Left kidney (tissue), 2 donors: ENCODE measurements around the gene FAM53B. TPM values are rescaled to one million over a fixed set of nuclear protein-coding genes. Genes with fewer than 3 reads are reported as not detected.

Experiments used
- DNase-seq: peaks from one replicate; pipeline ENCODE4 v3.0.0-alpha.2; 2013
- polyA plus RNA-seq: library from polyadenylated mRNA; unstranded; fragments of 120-200 nt; gene quantifications from one replicate; pipeline ENCODE4 v1.2.1, GENCODE V29; 2013; ENCODE audit not compliant: insufficient read length

The FAM53B gene
- polyA plus RNA-seq, 1 donor, result 23.4 TPM

GRCh38 chr10:124663766-124664360, 80.3 kb downstream of the FAM53B start:
- no peak for DNase-seq

GRCh38 chr10:124663228-124663627, 81.0 kb downstream of the FAM53B start:
- no peak for DNase-seq

DNA sequence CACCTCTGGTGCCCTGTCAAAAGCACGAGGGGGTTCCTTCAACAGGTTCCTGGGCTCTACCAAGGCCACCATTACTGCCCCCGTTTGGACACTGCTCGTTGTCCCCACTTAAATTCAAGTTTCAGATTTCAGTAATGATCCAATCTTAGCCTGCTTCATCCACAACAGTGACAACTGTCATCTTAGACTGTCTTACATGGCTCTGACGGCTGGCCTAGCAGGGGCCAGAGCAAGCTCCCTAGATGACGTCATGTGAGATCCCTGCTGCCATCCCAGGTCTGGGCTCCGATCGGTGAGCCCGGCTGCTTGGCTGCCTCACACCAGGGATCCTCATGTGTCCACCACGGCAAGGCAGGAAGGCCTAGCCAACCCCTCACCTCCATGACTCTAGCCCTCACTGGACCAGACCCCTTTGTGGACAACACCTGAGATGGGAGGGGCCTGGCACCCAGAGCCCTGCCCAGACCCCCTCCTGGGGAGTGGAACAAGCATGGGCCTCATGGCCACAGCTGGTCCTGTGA, 82.5 kb downstream of the FAM53B start:
- DNase-seq, result no peak

DNA sequence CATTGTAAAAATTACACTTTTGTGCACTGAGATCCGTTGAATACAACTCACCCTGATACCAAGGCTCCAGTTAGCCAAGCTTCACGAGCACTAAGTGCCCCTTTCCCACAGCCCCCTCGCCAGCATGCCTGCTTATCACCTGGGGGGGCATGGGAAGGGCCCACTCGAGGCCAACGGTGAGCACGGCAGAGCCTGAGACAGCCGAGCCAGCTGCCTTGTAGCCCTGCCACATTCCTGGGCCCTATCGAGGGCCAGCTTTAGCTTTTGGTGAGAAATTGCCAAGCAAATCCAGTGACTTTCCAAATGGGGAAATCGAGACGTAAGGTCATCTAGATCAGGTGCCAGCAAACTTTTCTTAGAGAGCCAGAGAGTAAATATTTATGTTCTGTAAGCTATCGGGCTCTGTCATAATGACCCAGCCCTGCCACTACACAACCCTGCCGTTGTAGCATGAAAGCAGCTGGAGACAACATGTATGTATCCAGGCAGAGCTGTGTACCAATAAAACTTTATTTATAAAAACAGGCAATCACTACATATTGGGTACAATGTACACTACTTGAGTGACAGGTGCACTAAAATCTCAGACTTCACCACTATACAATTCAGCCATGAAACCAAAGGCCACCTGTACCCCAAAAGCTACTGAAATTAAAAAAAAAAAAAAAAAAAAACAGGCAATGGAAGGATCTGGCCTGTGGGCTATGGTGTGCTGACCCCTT, 83.6 kb downstream of the FAM53B start:
- no peak for DNase-seq

- no peak for DNase-seq
These were observed 84.8 kb downstream of the FAM53B start for GRCh38 chr10:124659380-124659779.

DNA sequence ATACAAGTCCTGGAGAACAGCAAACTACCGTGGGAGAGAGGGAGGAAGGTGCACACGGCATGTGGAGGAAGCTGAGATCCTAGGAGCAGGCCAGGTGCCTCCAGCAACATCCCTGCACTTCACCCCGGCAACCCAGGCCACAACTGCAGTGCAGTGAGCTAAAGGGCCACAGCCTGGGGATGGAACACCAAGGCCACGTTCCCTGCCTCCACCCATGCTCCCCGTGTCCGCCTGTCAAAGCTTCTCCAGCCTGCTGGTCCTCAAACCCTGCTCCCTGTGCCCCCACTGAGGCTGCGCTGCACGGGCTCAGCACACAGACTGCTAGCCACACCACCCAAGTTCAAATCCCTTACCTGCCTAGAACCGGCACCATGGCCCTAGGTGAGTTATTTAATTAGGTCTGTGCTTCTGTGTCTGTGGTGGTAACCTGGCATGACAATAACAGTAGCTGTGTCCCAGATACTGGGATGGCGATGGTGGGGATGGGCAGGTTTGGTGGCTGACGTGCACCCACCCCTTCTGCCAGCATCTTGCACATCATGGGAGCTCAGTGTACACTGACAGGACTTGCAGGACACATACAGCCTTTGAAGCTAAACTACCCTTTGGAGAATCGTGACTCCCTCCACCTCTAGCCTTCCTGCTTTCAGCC, 85.5 kb downstream of the FAM53B start:
- no peak for DNase-seq

DNA sequence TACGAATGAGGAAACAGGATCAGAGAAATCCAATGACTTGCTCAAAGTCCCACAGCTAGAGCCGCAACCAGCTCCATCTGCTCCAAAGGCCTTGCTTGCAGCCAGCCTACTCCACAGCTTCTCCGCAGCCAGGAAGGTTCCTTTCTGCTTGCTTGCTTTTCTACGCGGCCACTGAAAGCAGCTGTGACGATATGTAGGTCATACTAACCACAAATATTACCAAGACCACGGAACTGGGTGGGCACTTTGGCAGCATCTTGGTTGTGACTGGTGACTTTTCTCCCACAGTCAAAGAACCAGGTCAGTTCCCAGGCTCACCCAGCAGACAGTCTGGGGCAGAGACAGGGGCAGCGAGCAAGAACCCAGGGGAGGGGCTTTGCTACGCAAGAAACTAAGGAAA, 86.4 kb downstream of the FAM53B start:
- no peak for DNase-seq

DNA sequence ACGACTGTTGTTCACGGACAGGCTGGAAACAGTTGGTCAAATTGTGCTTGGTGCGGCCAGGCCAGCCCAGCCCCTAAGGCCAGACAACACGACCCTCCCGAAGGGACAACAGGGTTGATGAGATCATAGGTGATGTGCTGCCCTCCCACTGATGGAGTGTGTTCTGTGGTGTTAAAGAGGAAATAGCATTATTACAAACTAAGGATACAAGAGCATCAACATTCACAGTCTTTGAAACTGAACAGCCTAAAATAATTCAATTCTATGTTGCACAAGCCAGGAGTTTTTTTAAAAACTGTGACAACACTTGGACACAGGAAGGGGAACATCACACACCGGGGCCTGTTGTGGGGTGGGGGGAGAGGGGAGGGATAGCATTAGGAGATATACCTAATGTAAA, 87.6 kb downstream of the FAM53B start:
- no peak for DNase-seq

- DNase-seq, result no peak
These were observed 88.1 kb downstream of the FAM53B start for GRCh38 chr10:124656113-124656490.

DNA sequence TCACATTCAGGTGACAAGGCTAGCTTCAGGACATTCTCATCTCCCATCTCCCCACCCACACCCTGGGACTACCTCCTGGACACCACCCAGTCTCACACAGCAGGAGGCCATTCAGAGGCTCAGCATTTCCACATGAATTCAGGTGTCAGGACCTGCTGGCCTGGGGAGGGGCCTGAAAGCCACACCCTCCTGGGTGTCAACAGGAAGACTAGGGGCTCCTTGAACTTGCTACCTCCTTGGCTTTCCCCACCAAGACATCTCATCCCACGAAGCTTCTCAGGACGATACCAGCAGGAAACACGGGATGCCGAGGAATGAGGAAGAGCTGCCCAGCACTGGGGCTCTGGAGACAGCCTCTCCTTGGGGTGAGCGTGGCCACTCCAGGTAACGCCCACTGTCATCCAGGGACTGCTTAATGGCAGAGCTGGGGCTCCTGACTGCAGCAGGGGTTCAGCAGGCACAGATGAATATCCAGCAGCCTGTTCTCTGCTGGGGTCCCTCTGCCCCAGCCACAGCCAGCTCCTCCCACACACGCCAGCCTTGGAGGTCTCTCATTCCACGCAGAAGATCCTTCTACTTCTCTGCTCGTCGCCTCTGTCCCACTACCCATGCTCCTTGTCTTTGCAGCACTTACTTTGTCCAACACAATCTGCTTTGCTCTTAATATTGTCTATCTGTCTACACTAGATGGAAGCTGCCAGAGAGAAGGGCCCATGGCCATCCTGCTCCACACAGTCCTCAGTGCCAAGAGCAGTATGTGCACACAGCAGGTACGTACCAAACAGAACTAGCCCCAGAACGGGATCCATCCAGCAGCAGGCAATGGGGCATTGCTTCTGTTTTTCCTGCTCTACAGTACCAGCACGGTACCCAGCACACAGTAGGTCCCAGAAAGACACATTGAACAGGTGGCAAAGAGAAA, 88.7 kb downstream of the FAM53B start:
- no peak for DNase-seq

- no peak for DNase-seq
These were observed 89.5 kb downstream of the FAM53B start for GRCh38 chr10:124654686-124655085.

DNA sequence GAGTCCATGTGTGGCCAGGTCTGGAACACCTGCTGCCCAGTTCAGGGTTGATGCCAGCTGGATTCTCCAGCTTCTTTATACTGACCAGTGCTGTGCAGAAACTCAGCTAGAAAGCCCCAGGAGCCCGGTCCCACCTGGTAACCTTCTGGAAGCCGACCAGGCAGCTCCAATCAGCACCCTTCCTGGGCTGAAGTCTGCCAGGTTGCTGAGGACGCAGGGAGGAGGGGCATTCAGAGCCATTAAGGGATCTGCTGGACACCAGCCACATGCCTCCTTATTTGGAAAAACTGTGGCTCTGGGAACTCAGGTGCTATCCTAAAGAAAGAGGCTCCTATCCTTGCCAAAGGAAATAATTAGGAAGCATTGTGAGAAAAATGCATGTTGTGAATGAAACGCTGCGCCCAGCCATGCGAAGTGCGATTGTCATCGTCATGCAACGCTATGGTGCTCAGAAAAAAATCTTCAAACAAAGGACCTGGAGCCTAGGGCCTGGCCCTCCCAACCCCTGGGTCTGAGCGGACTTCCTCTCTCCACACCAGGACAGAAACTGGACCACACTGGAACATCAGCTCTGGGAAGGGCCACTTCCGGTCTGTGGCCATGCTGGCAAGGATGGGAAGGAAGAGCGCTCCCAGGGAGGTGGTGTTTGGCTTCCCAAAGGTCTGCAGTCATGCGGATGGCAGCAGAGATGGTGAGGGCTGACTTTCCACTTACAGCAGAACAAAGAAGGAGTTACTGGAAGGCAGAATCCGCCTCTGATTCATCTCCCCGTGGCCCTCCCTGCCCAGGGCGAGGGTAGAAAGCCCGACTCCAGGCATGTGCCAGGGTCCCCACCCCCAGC, 90.1 kb downstream of the FAM53B start:
- no peak for DNase-seq

DNA sequence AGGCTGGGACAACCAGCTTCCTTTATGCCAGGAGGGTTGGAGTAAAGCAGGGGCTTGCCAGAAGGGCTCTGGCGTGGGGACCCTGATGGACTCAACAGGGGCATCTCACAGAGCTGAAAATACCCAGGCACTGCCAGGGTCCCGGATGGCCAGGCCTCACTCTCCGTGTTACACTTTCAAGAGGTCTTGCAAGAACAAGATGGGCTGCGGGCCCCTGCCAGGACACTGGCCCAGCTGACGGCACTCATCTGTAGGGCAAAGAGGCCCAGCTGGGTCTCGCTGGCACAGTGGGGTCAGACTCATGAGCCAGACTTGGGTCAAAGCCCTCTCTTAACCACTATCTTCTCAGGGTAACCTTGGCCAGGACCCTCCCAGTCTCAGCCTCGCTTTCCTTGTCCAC, 90.9 kb downstream of the FAM53B start:
- no peak for DNase-seq

GRCh38 chr10:124652701-124653100, 91.5 kb downstream of the FAM53B start:
- no peak for DNase-seq

DNA sequence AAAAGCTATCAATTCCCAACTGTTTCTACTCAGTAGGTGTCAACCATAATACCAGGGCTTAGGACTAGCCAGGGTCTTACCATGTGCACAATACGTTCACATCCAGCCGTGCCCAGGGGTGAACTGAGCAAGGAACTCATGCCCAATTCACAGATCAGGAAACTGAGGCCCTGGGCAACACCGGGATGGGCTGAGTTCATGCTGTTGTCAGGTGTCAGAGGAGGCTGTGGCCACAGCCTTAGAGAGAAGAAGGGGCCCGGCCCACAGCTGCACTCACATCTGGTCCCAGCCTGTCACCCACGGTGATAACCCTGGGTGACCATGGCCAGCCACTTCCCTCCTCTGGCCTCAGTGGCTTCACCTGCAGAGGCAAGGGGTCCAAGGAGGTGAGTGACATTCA, 92.0 kb downstream of the FAM53B start:
- no peak for DNase-seq

GRCh38 chr10:124651402-124651891, 92.7 kb downstream of the FAM53B start:
- DNase-seq, result no peak

DNA sequence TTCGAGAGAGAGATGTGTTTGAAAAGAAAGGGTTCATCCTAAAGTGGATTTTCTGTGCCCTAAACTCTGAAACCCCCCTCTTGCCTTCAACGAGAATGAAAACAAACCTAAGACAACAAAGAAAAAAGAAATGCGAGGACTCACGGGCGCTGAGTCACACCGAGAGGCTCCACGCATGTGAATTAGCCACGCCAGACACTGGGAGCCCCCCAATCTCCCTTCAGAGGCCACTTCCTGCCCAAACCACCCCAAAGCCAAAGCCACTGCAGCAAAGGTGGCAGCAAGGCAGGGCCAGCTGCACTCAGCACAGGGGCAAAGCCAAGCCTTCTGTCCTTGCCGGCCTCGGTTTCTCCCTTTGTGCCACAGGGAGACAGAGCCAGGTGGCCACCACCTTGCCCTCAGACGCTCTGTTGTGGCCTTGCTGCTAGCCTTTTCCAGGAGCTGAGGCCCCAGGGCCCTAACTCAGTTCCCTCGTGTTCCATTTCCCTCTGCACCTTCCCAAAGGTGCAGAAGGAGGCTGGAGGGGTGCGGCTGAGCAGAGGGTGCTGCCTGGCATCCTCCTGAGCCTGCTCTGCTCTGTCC, 93.3 kb downstream of the FAM53B start:
- DNase-seq, result no peak

- DNase-seq, result no peak
These were observed 93.9 kb downstream of the FAM53B start for GRCh38 chr10:124650263-124650662.

- no peak for DNase-seq
These were observed 95.0 kb downstream of the FAM53B start for GRCh38 chr10:124649214-124649613.

GRCh38 chr10:124648738-124649137, 95.4 kb downstream of the FAM53B start:
- DNase-seq, result no peak

GRCh38 chr10:124648131-124648475, 96.1 kb downstream of the FAM53B start:
- DNase-seq, result no peak
